GM21717 (cell line): Measurements from ENCODE around the gene NKAIN2.
"Not testable (repeated sequence)": the region's sequence is repeated elsewhere in the genome, so short reads cannot be mapped to it uniquely, and the experiment has no call there.

ENCODE experiments used
- ATAC-seq: cut with Tn5 transposase; IDR thresholded peaks from one replicate; pipeline ENCODE4 v1.9.1; 2021; ENCODE audit warnings: mild to moderate bottlenecking, moderate library complexity; ENCODE audit not compliant: unreplicated experiment

NKAIN2 gene

DNA sequence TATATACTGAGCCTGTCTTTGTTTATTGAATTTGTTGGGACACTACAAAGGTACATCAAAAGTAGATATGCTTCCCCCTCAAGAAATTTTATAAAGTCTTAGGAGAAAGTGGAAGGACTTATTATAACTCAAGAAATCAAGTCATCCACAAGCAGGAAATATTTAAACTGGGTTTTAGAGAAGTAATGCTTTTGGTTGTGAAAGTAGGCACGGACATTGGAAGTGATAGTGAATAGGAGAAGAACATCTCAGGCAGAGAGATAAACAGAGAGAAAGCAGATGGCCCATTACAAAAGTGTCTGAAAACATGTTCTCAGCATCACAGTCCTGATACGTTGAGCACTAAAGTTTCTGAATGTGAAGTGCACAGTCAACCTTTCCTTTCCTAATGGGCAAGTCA is 742.9 kb downstream of the NKAIN2 start:
- ATAC-seq: no peak

DNA sequence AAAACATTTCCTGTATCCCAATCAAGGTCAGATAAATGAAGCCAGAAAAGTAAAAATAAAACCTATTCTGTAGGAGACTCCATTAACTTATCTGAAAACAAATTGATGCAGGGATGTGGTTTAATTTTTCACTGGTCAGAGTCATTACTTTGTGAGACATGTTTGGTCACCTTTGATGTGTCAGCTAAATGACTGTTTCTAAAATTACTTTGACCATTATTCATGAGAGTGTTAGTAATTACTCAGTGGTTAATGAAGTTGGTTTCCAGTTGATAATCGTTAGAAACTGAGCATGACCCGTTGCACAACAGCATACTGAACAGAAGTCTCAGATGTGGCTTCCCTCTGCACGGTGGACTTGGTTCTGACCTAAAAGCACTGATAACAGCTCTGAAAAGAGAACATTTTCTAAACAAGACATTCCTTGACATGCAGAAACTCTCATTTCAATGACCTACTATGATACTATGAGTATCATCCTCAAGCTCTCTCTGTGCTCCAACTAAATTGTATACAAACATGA is 748.1 kb downstream of the NKAIN2 start:
- ATAC-seq: no peak

DNA sequence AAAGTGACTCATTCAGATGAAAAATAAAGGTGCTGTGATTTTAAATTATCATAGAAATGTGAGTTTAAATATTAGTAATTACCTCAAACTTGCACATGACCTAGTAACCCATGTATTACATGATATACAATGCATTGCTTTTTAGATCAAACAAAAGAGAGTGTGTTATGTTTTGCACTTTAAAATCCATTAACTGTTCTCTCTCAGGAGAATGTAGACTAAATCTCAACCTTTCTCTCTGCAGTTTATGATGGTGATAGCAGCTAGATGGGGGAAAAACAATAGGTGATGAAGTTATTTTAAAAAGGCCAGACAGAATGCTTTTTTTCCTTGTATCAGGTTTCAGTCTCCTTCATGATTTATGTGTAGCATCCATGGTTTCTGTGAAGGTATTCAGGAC is 754.2 kb downstream of the NKAIN2 start:
- ATAC-seq: no peak

DNA sequence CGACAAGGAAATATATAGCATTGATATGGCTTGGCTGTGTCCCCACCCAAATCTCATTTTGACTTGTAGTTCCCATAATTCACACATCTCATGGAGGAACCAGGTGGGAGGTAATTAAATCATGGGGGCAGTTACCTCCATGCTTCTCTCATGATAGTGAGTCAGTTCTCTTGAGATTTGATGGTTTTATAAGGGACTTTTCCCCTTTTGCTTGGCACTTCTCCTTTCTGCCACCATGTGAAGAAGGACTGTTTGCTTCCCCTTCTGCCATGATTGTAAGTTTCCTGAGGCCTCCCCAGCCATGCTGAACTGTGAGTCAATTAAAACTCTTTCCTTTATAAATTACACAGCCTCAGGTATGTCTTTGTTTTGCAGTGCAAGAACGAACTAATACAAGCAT is 756.4 kb downstream of the NKAIN2 start:
- ATAC-seq: not testable (repeated sequence)

DNA sequence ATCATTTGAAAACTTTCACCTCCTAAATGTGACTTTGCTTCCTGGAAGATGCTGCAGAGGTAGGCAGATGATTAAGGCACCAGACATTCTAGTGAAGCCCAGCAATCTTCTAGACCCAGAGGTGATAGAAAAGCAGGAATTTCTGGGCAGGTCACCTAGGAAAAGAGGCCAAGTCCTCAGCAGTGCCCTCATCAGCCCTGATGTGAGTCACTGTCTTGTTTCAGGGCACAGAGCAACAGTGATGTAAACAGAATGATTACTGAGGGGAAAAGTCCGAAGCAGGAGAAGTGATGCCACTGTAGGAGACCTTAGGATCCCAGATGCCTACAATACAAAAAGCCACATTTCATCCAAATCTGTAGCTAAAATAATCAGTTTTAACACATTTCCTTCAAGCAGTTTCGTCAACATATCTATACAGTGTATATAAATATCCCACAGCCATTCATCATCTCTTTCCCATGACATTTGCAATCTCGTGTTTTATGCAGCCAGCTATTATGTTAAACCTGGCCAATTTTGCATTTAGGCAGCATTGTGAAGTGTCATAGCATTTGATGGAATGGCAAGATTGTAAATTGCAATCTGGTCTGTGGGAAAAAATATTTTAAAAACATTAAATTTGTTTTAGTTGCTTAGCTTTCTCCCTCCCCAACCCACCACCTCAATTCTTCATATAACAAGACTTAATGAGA is 757.4 kb downstream of the NKAIN2 start:
- no peak for ATAC-seq

DNA sequence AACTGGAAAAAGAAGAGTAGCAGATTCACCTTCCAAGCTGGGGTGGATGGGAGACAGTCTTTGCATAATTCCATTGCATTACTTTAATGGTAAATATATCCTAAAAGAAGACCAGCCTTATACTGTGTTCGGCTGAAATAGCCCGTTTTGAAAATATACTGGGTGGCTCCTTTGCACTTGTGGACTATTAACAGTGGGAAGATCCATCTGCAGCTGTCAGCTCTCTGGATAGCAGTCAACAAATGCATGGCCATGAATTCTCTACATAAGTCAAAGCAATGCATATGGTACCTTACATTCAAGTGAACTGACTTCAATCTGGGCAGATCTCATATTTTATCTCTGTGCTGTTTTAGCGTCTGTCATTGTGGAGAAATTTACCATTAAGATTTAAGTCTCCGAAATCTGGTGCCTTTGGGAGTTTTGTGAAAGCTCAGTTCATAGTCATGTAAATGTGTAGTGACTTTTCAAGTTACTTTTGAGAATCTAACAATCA is 758.0 kb downstream of the NKAIN2 start:
- ATAC-seq: no peak

DNA sequence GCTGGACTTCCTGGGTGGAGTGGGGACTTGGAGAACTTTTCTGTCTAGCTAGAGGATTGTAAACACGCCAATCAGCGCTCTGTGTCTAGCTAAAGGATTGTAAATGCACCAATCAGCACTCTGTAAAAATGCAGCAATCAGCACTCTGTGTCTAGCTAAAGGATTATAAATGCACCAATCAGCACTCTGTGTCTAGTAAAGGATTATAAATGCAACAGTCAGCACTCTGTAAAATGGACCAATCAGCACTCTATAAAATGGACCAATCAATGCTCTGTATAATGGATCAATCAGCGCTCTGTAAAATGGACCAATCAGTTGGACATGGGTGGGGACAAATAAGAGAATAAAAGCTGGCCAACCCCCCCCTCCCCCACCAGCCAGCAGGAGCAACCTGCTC is 760.5 kb downstream of the NKAIN2 start:
- not testable (repeated sequence) for ATAC-seq

DNA sequence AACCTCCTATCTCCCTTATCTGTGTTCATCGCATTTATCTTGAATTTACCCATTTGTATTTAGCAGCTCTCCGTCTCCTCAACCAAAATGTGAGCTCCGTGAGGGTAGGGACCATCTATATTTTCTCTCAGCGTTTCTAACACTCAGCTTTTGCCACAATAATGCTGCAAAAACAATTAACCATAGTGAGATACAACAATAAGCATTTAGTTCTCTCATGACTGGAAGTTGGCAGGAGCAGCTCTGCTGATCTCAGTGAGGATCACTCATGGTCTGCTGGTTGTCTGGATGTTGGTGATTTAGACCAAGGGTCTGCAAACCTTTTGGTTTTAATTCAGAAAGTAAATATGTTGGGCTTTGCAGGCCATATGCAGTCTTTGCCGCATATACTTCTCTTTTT is 763.7 kb downstream of the NKAIN2 start:
- no peak for ATAC-seq

DNA sequence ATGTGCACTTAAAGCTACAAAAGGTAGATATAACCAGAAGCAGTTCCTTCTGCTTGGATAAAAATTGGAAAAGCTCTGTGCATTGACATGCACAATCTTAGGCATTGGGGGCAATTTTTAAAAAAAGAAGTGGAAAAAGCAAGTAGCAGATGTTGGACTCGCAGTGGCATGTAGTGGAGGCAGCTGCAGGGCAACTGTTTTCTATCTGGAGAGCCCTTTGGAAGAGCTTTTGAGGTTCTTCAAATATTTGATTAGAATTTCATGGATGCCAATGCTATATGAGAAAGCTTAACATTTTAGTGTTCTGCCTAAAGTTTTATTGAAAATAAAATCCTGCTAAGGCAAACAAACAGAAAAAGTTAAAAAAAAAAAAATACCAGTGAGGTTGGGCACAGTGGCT is 770.3 kb downstream of the NKAIN2 start:
- no peak for ATAC-seq

DNA sequence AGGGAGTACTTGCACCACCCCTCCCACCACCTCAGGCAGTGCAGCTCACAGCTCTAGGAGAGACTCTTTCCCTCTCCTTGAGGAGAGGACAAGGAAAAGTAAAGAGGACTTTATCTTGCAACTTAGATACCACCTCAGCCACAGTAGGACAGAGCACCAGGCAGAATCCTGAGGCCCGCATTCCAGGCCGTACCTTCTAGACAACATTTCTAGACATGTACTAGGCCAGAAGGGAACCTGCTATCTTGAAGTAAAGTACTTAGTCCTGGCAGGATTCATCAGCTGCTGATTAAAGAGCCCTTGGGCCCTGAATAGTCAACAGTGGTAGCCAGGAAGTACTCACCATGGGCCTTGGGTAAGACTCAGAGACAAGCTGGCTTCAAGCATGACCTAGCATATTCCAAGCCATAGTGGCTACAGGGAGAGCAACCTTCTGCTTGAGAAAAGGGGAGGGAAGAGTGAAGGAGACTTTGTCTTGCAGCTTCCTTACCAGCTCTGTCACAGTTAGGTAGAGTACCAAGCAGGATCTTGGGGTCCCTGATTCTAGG is 774.1 kb downstream of the NKAIN2 start:
- no peak for ATAC-seq

DNA sequence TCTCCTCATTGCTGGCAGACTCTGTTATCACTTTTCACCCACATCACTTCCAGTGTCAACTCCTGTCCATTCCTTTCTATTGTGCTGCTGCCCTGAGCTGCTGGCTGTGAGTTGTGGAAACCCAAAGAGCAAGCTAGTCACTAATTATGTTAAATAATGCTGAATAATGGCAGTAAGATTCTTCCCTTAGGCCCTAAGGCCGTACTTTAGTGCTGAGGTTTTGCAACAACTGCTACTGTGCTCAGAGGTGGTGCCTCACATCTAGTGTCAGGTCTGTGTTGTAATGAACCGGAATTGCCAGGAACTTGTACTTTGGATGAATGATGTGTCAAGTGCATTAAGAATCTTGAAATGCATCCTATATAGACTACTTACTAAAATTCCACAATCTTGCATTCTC is 786.3 kb downstream of the NKAIN2 start:
- no peak for ATAC-seq

DNA sequence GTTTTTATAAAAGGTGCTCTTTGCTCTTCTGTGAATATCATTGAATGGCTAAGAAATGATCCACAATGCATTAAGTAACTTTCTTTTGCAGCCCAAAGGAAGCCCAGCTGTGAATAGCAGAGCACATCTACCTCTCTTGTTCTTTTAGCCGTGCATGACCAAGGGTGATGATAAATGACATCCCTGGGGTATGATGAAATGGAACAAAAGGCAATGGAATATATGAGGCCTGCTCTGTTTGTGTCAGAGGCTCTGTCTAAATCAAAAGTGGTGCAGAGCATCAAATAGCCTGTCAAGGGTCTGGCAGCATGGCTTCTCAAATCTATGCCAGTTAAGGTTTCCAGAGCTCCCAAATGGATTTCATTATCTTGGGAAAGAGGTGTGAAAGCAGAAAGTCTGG is 796.0 kb downstream of the NKAIN2 start:
- no peak for ATAC-seq

DNA sequence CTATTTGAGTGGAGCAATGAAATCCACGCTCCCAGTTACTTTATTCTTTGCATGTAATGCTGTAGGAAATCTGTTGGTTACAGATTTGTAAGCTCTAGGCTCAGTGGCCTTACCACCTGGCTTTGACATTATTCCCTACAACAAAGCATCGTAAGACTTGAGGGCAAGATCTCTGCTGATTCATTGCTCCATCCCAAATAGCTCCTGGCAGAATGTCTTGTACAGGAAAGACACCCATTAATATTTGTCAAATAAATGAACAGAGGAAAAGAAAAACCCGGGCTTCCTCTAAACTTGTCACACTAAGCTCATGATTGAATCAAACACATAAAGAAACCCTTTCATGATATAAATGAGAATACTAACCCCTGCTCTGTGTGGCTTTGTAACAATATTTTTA is 801.1 kb downstream of the NKAIN2 start:
- ATAC-seq: no peak

DNA sequence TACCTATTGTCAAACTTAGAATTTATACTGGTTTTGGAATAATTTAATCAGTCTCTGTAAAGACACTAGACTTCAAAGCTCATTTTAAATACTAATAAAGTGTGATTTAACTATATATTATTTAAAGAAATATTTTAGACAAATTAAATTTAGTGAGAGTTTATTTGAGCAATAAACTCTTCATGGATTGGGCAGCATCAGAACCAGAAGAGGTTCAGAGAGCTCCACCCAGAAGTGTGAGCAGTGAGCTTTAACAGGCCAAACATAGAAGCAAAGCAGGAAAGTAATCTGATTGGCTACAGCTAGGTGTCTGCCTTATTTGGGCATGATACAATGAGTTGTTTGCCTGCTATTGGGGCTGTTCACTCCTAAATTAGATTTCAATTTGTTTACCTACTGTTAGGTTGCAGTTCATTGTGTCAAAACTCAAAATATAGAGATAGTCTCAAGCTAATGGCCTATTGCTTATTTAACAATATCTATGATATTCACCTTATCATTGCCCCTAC is 803.5 kb downstream of the NKAIN2 start:
- ATAC-seq: no peak

DNA sequence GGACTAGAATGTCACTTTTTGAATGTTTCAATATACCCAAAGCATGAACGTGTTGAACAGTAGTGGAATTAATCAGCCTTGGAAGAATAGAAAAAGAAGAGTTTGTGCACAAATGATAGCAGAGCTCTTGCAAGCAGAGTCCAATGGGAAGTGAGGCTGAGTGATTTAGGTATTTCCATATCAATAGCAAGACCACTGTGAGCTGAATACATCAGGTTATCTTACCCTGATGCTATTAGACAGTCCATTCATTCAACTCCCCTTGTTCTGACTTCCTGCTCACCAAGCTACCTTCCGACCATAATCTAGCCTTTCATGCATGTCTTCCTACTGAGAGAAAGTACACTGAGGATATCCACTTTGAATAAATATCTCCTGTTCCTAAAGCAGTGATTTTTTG is 809.4 kb downstream of the NKAIN2 start:
- ATAC-seq: no peak

DNA sequence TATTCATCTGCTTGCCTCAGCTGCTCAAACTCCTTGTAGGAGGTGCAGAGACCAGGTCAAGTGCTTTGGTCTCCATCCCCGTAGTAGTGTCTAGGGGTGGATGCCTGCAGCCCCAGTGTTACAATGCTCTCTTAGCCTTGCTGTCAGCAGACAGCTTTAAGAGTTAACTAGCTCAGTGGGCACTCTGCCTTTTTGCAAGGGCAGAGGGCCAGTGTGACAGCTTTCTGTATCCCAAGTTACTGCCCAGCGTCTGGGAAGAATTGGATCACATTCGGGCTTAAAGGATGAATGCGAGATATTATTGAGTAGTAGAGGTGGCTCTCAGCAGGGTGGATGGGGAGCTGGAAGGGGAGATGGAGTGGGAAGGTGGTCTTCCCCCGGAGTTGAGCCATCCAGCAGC is 818.7 kb downstream of the NKAIN2 start:
- no peak for ATAC-seq

DNA sequence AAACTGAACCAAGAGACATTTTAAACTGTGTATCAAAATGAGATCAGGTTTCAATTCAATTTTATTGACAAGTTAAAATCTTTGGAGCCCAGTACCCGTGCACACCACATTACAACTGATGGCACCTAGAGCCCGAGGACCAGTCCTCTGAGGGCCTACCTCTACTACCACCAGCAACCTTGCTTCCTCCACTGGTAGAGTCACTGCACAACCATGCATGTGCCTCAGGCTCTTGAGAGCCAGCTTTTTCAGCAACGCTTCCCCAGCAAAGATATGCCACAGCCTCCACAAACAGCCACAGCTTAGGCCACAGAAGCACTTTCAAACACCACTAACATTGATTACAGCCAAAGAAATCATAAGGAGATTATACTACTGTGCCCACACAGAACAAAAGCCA is 830.0 kb downstream of the NKAIN2 start:
- ATAC-seq: no peak

DNA sequence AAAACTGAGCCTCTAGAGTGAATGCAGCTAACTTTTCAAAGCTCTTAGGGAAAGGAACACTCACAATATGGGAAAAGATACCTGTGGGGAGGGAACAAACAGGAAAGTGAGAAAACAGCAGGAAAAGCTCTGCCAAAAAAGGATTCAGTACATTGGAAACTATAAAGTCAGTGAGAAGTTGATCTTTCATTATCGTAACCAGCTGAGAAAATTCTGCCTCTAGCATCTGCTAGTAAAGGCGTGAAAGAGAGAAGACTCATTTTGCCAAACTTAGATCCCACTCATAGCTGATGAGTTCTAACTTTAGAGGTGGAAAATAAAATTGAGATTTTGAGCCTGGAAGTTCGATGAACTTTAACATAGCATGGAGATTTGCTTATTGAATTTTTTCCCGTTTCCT is 836.8 kb downstream of the NKAIN2 start:
- no peak for ATAC-seq

DNA sequence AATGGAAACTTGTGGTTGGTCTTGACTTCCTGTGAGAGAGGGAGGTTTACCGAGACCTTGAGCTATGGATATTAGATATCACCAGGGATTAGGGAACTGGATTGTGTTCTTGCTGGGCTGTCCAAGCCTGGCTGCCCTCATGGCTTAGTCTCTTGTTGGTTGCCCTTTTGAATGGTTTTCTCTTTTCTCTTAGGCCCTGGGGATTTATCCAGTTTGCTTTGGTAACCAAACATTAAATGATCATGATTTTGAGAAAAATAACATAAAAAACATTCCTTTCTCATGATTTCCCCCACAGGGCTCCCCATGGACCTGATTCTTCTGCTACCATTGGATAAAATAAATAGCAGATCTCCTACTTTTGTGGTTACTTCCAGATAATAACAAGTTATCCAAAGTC is 852.2 kb downstream of the NKAIN2 start:
- ATAC-seq: no peak

DNA sequence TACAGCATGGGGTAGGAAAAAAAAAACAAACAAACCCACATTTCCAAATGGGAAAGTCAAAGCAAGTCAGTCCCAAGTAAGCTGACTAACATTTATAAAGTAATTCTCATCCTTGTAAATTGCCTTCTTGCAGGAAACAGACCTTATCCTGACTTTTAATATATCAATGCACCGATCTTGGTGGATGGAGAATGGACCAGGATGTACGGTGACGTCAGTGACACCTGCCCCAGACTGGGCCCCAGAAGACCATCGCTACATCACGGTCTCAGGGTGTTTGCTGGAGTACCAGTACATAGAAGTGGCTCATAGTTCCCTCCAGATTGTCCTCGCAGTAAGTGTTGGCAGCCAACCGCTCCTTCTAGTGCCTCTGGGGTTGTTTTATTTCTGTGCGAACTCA is 854.4 kb downstream of the NKAIN2 start:
- ATAC-seq: no peak

DNA sequence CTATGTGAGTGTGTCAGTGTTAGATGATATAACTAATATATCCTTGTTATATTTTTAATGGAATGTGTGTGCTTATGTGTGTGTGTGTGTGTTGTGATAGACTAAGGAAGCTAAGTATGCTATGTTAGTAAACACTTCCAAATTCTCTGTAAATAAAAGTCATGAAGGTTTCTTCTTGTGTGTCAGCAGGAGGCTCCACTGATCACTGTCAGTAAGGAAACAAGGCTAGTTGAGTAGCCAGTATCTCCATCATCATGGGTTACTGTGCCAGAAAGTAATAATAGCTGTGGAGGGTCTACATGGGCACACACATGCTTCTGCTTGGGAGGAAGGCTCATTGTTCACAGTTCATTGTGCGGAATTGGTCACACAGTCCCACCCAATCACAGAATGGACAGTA is 855.8 kb downstream of the NKAIN2 start:
- no peak for ATAC-seq

DNA sequence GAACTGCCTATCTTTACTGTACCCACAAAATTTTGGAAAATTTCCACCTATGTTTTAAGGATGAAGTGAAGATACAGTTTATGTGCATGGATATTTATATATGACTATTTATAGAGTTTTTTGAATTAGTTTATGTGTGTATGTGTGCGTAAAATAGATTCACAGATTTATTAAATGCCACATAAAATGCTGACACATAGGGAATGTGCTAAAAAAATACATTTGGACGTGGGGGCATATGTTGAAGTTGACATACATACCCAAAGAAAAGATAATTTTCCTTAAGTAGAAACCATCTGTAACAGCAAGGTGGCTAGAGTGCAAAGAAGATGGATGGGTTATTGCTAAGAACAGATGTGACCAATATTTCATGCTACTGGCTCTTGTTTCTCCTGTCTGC is 856.5 kb downstream of the NKAIN2 start:
- no peak for ATAC-seq
